HG03108 (cell line): ENCODE data around the gene ULK1.

Experiments used
- ATAC-seq: cut with Tn5 transposase; IDR thresholded peaks from one replicate; pipeline ENCODE4 v1.9.1; 2021; ENCODE audit warnings: moderate library complexity; ENCODE audit not compliant: unreplicated experiment

The ULK1 gene

GRCh38 chr12:131907379-131908091, 13.1 kb downstream of the ULK1 start:
- ATAC-seq = no peak

GRCh38 chr12:131908092-131909080, 14.0 kb downstream of the ULK1 start:
- ATAC-seq = no peak

GRCh38 chr12:131909081-131909751, 14.8 kb downstream of the ULK1 start:
- no peak for ATAC-seq

GRCh38 chr12:131909752-131910219, 15.4 kb downstream of the ULK1 start:
- ATAC-seq = no peak

- ATAC-seq = no peak
Measured at GRCh38 chr12:131910302-131911027, 16.0 kb downstream of the ULK1 start.

- no peak for ATAC-seq
Measured at GRCh38 chr12:131911028-131911650, 16.7 kb downstream of the ULK1 start.

GRCh38 chr12:131911851-131912477, 17.5 kb downstream of the ULK1 start:
- ATAC-seq = no peak

- ATAC-seq = no peak
Measured at GRCh38 chr12:131912518-131913274, 18.3 kb downstream of the ULK1 start.

GRCh38 chr12:131913666-131914065, 19.2 kb downstream of the ULK1 start:
- no peak for ATAC-seq

- no peak for ATAC-seq
Measured at GRCh38 chr12:131914179-131914702, 19.8 kb downstream of the ULK1 start.

GRCh38 chr12:131915000-131915689, 20.7 kb downstream of the ULK1 start:
- ATAC-seq = no peak

- ATAC-seq = no peak
Measured at GRCh38 chr12:131915823-131916222, 21.4 kb downstream of the ULK1 start.

GRCh38 chr12:131916306-131917138, 22.1 kb downstream of the ULK1 start:
- ATAC-seq = no peak

GRCh38 chr12:131917139-131917710, 22.8 kb downstream of the ULK1 start:
- ATAC-seq = no peak

- no peak for ATAC-seq
Measured at GRCh38 chr12:131917711-131918306, 23.4 kb downstream of the ULK1 start.

- no peak for ATAC-seq
Measured at GRCh38 chr12:131918311-131919050, 24.1 kb downstream of the ULK1 start.
